OCI-M2 (cell line): Measurements from ENCODE around the gene HPSE2.
"Not testable (repeated sequence)": the region's sequence is repeated elsewhere in the genome, so short reads cannot be mapped to it uniquely, and the experiment has no call there.

ENCODE experiments used
- DNase-seq: peaks from one replicate; lab custom pipeline; 2025; ENCODE audit not compliant: unreplicated experiment; lab: John Stamatoyannopoulos, UW

Gene HPSE2

GRCh38 chr10:99170116-99170675 is 65.5 kb downstream of the HPSE2 start:
- no peak for DNase-seq

DNA sequence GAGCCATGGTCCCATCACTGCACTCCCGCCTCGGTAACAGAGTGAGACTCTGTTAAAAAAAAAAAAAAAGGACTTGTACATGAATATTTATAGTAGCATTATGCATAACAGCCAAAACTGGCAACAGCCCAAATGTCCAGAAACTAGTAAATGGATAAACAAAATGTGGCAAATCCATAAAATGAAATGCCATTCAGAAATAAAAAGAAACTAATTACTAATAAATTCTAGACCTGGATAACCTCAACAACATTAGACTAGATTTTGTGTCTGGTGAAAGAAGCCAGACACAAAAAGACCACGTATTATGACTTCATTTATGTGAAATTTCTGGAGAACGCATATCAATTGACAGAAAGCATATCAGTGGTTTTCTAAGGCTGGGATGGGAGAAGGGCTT is 74.5 kb downstream of the HPSE2 start:
- DNase-seq = no peak

- DNase-seq = no peak
These were observed 92.0 kb downstream of the HPSE2 start for GRCh38 chr10:99143651-99144050.

GRCh38 chr10:99143011-99143410 is 92.6 kb downstream of the HPSE2 start:
- DNase-seq = no peak

DNA sequence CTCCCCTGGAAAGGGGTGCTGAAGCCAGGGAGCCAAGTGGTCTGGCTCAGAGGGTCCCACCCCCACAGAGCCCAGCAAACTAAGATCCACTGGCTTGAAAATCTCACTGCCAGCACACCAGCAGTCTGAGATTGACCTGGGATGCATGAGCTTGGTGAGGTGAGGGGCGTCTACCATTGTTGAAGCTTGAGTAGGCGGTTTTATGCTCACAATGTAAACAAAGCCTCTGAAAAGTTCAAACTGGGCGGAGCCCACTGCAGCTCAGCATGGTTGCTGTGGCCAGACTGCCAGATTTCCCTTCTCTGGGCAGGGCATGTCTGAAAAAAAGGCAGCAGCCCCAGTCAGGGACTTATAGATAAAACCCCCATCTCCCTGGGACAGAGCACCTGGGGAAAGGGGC is 102.8 kb downstream of the HPSE2 start:
- DNase-seq = not testable (repeated sequence)

GRCh38 chr10:99125879-99126278 is 109.8 kb downstream of the HPSE2 start:
- DNase-seq = no peak

- no peak for DNase-seq
These were observed 111.3 kb downstream of the HPSE2 start for GRCh38 chr10:99124376-99124775.

GRCh38 chr10:99123851-99124250 is 111.8 kb downstream of the HPSE2 start:
- no peak for DNase-seq

DNA sequence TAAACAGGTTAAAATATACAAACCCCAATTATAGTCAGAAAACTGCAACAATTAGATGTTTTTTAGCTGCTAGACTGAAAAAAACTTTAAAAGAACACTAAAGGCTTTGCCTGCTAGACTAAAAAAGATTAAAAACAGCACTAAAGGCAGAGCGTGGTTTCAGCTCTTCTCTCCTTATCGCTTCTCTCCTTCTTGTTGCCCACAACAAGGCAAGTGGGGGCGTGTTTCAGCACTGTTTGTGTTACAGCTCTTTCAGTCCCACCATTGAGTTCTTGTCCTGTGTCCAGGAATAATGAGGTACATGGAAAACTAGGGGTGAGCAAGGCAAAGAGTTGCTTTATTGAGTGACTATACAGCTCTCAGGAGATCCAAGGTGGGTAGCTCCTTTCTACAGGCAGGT is 112.3 kb downstream of the HPSE2 start:
- DNase-seq = peak; percentile 39

- no peak for DNase-seq
These were observed 116.3 kb downstream of the HPSE2 start for GRCh38 chr10:99119258-99119748.

DNA sequence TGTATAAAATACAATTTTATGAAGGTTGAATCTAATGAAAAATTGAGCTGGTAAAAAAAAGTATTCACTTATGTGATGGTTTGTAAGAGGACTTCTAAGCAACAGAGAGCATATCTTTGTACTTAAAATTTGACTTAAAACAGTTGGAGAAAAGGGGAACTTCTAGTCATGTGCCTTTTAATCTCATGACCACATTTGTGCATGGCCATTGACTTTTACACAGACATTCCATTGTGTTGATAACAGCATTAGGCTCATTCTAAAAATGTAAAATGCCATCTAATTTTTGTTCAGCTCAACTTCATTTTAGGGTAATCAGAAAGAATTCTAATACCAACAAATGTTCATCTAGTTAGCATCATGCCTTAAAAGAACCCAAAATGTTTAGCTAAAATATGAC is 119.9 kb downstream of the HPSE2 start:
- DNase-seq = no peak

- DNase-seq = no peak
These were observed 150.3 kb downstream of the HPSE2 start for GRCh38 chr10:99085358-99085757.

- DNase-seq = no peak
These were observed 151.5 kb downstream of the HPSE2 start for GRCh38 chr10:99084161-99084560.

DNA sequence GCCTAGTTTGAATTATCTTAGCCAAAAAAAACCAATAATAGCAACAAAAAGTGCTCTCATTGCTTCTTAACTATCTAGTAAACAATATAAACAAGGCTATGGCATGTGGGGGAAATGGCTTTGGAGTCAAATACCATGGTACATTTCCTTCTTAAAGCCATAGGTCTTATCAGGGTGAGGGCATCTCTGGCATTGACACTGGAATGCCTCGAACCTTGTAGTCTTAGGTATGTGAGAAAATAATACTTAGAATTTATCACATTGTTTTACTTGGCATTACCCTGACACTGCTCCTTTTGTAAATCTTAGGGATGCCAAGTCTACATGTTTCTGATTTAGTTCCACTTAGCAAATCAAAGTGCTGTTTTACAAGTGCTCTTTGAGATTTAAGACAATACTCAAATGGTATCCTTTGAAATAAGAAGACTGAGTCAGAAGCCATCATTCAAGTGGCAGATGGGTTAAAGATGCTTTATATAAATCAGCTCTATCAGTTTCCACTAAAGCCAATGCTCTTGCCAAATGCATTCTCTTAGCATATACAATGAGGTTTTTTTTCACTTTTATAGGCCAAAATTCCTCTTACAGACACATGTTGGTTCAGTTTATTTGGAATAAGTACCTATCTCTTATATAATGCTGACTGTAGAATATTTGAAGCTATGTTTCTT is 155.2 kb downstream of the HPSE2 start:
- no peak for DNase-seq

- no peak for DNase-seq
These were observed 173.1 kb downstream of the HPSE2 start for GRCh38 chr10:99062591-99062990.

DNA sequence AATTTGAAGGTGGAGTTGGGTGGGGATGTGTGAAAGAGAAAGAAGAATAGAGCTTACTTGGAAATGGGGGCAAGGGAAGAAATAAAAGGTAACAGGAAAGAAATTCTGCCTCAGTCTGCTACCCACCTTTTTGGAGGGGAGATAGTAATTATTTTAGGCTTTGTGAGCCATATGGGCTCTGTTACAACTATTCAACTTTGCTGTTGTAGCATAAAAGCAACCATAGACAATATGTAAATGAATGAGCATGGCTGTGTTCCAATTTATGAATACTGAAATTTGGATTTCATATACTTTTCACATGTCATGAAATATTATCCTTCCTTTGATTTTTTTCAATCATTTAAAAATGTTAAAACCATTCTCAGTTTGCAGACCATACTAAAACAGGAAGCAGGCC is 176.9 kb downstream of the HPSE2 start:
- no peak for DNase-seq

GRCh38 chr10:99057936-99058690 is 177.5 kb downstream of the HPSE2 start:
- no peak for DNase-seq

DNA sequence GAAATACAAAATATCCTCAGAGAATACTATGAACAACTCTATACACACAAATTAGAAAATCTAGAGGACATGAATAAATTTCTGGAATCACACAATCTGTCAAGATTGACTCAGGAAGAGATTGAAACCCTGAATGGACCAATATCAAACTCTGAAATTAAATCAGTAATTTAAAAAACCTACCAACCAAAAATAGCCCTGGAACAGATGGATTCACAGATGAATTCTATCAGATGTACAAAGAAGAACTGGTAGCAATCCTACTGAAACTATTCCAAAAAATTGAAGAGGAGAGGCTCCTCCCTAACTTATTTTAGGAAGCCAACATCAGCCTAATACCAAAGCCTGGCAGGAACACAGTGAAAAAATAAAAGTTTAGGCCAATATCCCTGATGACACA is 190.0 kb downstream of the HPSE2 start:
- no peak for DNase-seq

- no peak for DNase-seq
These were observed 193.4 kb downstream of the HPSE2 start for GRCh38 chr10:99042051-99042771.

- DNase-seq = no peak
These were observed 194.2 kb downstream of the HPSE2 start for GRCh38 chr10:99041468-99041867.

- DNase-seq = no peak
These were observed 221.8 kb downstream of the HPSE2 start for GRCh38 chr10:99013885-99014284.

- DNase-seq = no peak
These were observed 225.4 kb downstream of the HPSE2 start for GRCh38 chr10:99010286-99010685.
